ENCODE data around the gene VWA5B2. TPM values are rescaled to one million over a fixed set of nuclear protein-coding genes. Genes with fewer than 3 reads are reported as not detected.

The VWA5B2 gene
- total and polyA plus RNA-seq, 8 donors: under 0.01 to 100.0 (median 2.4) TPM

GRCh38 chr3:184234671-184235380, 5.4 kb downstream of the VWA5B2 start:
- H3K4me1 ChIP-seq: peaks cover 11 to 16% (median 14%) of the 10 kb centered on the region in 4 donors
- no peak overlapping the region for H3K27ac ChIP-seq
- no peaks in the 10 kb centered on the region for H3K9me3 ChIP-seq
- H3K27me3 ChIP-seq: peaks cover 13 to 71% (median 37%) of the 10 kb centered on the region in 3 donors
- TF ChIP-seq POLR2AphosphoS5 (IDR thresholded peaks at IDR 0.05): no peak
- TF ChIP-seq CTCF (IDR thresholded peaks at IDR 0.05): no peak
- TF ChIP-seq EP300 (IDR thresholded peaks at IDR 0.05): no peak
- no peak for TF ChIP-seq POLR2A (IDR thresholded peaks at IDR 0.05)
- no peak overlapping the region for H3K4me3 ChIP-seq
- no peaks in the 10 kb centered on the region for H3K36me3 ChIP-seq
- WGBS, 5 donors: 82 to 90% (median 86%) methylated on average over 17 to 19 of the region's 19 CpGs
- intact Hi-C loops (cut with DNase I; ENCODE audit: low total_unique reads): loop anchor here (10.0 kb wide), 1 partner anchor 340 kb away; no protein-coding TSS in a partner anchor
- no peak for DNase-seq

GRCh38 chr3:184235381-184236032, 6.1 kb downstream of the VWA5B2 start:
- 84 to 93% (median 89%) methylated on average over 4 of the region's 4 CpGs for WGBS, 5 donors
- DNase-seq: no peak
- TF ChIP-seq POLR2AphosphoS5 (IDR thresholded peaks at IDR 0.05) (no peak), EP300 (IDR thresholded peaks at IDR 0.05) (no peak), POLR2A (IDR thresholded peaks at IDR 0.05) (no peak), CTCF (IDR thresholded peaks at IDR 0.05) (no peak)
- H3K4me3 ChIP-seq: no peak overlapping the region
- intact Hi-C loops (cut with DNase I; ENCODE audit: low total_unique reads): loop anchor here (10.0 kb wide), 1 partner anchor 341 kb away; no protein-coding TSS in a partner anchor
- H3K36me3 ChIP-seq: no peaks in the 10 kb centered on the region
- peaks cover 9 to 67% (median 31%) of the 10 kb centered on the region in 3 donors for H3K27me3 ChIP-seq
- no peak overlapping the region for H3K27ac ChIP-seq
- no peaks in the 10 kb centered on the region for H3K9me3 ChIP-seq
- H3K4me1 ChIP-seq: peaks cover 4 to 9% (median 7%) of the 10 kb centered on the region in 4 donors

GRCh38 chr3:184236033-184236410, 6.6 kb downstream of the VWA5B2 start:
- H3K4me3 ChIP-seq: no peak overlapping the region
- intact Hi-C loops (cut with DNase I; ENCODE audit: low total_unique reads): loop anchor here (10.0 kb wide), 1 partner anchor 341 kb away; no protein-coding TSS in a partner anchor
- peaks cover under 1 to 6% (median 2%) of the 10 kb centered on the region in 4 donors for H3K4me1 ChIP-seq
- no peak for TF ChIP-seq POLR2AphosphoS5 (IDR thresholded peaks at IDR 0.05)
- peaks cover 4 to 67% (median 25%) of the 10 kb centered on the region in 3 donors for H3K27me3 ChIP-seq
- H3K27ac ChIP-seq: no peak overlapping the region
- DNase-seq: no peak
- H3K36me3 ChIP-seq: no peaks in the 10 kb centered on the region
- no peaks in the 10 kb centered on the region for H3K9me3 ChIP-seq
- 48 to 56% (median 54%) methylated on average over 11 to 14 of the region's 14 CpGs for WGBS, 5 donors

- H3K9me3 ChIP-seq: no peaks in the 10 kb centered on the region
- H3K27ac ChIP-seq: no peak overlapping the region
- no peak for DNase-seq
- peaks cover 0 to 67% (median 19%) of the 10 kb centered on the region in 3 donors for H3K27me3 ChIP-seq
- H3K4me1 ChIP-seq: peaks cover 6 to 8% (median 7%) of the 10 kb centered on the region in 4 donors
- no peaks in the 10 kb centered on the region for H3K36me3 ChIP-seq
- H3K4me3 ChIP-seq: no peak overlapping the region
- TF ChIP-seq POLR2A (IDR thresholded peaks at IDR 0.05): no peak
- TF ChIP-seq EP300 (IDR thresholded peaks at IDR 0.05): no peak
- TF ChIP-seq POLR2AphosphoS5 (IDR thresholded peaks at IDR 0.05): no peak
- no peak for TF ChIP-seq CTCF (IDR thresholded peaks at IDR 0.05)
- intact Hi-C loops (cut with DNase I; ENCODE audit: low total_unique reads): loop anchor here (10.0 kb wide), 1 partner anchor 342 kb away; no protein-coding TSS in a partner anchor
- WGBS, 5 donors: 59 to 95% (median 87%) methylated on average over 3 of the region's 3 CpGs
Observed at GRCh38 chr3:184236636-184237035, 7.3 kb downstream of the VWA5B2 start.

Data from stomach (tissue), 9 donors.